Hematopoietic multipotent progenitor cell treated with erythropoietin and hydrocortisone succinate and interleukin-3 and kit ligand, for 15 days (in vitro differentiated cells): ENCODE measurements around the gene CUX1.

Experiments
- DNase-seq: peaks from one replicate; pipeline ENCODE4 v3.0.0-alpha.2; 2015; ENCODE audit warnings: low spot score

CUX1 gene

DNA sequence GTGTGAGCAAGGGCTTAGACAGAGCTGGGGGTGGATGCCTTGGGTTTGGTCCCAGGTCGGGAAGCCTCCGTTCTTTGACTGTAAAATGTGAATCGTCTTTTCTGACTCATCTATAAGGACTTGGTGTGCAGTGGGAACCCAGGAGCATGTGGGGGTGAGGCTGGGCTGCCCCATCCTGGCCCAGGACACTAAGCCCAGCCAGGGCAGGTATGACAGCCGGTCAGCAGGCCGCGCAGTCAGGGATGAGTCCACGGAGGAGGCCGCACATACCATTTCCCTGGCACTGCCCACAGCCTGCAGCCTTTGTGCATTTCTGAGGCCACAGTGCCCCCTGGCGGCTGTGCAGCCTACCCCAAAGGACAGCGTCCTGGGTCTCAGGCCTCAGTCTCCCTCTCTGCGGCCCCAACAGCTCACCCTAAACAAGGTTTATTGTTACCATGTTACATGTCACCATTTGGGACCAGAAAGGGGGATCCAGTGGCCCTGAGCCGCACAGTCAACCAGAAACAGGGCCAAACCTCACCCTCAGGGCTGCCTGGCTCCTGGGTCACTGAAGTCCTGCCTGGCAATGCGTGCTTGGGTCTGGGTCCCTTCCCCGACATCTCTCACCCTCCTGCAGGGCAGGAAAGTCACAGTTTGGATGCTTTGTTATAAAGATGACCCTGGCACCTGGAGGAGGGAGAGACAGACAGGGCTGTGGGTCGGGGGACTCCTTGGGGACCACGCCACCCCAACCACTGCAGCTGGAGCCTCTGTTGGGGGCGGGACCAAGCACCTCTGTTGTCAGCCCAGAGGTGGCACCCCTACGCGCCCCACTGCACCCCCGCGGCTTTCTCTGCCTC is 454.9 kb downstream of the CUX1 start:
- peak; percentile 68 for DNase-seq

DNA sequence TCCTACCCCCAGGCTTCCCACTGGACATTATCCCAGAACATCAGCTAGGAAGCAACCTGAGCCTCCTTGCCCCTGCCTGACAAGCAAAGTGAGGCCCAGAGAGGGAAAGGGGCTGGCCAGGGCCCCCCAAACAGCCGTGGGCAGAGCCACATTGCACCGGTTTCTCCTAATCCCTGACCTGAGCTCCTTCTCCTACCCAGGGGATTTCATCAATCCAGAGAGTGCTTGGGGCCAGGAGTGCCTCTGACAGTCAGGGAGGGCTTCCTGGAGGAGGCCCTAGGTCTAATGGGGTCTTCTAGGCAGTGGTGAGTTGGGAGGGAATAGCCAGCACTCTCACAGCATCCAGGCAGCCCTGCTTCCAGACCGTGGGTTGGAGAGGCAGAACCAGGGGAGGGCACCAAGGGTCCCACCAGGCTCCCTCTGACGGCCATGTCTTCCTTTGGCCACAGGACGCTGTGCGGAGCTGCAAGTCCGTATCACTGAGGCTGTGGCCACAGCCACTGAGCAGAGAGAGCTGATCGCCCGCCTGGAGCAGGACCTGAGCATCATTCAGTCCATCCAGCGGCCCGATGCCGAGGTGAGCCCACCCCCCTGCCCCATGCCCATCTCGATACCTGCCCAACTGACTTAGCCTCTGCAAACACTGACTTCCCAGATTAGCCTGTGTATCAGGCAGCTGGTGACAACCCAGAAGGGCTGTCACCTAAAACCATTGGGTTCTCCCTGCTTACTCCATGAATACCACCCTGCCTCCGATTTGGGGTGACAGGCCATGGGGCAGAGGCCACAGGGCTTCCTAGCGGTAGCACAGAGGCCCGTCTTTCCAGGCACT is 455.7 kb downstream of the CUX1 start:
- DNase-seq = no peak

DNA sequence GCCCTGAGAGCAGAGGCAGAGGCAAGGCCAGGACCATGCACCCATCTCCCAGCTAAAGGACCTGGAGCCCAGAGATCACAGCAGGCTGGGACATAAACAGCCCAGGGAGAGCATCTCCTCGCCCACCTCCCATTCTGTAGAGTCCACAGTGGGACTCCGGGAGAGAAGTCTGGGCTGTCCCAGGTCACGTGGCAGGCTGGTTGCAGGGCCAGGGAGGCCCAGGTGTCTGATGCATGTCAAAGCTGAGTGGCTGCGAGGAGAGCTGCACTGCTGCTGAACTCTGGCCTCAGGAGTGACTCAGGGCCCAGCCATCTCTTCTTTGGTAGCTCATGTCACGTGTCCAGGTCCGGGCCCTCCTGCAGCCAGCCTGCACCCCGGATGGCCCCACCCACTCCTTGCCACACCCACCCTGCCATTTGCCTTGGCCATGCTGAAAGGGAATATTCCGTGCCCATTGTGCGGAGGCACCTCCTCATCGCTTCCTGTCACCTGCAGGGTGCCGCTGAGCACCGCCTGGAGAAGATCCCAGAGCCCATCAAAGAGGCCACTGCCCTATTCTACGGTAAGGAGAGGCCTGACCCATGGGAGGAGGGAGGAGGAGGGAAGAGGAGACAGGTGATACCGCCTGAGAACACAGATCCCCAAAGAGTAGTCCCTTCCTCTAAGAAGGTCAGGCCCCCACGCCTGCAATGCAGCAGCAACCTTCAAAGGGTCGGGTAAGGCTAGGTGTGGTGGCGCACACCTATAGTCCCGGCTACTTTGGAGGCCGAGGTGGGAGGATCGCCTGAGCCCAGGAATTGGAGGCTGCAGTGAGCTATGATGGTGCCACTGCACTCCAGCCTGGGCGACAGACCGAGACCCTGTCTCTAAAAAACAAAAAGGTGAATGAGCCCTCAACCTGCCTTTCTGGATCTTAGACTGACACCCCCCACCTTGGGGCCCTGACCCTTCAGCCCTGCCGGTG is 456.6 kb downstream of the CUX1 start:
- no peak for DNase-seq

DNA sequence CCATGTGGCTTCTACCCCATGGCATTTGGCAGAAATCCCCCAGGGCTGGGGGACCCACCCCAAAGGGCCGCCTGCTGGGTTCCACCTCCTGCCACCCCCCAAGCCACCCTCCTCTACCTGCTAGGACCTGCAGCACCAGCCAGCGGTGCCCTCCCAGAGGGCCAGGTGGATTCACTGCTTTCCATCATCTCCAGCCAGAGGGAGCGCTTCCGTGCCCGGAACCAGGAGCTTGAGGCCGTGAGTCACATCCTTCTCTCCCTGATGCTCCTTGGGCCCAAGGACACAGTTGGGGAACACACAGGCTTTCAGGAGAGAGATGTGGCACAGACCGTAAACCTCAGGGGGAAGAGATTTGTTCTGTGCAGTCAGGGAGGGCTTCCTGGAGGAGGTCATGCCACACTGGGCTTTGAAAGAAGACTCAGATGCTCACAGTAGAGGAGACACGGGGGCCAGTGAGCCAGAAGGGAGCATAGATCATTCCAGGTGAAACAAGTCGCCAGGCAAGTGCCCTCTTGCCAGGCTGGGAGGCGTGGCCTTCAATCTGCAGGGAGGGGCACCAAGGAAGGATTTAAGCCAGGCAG is 457.8 kb downstream of the CUX1 start:
- no peak for DNase-seq

DNA sequence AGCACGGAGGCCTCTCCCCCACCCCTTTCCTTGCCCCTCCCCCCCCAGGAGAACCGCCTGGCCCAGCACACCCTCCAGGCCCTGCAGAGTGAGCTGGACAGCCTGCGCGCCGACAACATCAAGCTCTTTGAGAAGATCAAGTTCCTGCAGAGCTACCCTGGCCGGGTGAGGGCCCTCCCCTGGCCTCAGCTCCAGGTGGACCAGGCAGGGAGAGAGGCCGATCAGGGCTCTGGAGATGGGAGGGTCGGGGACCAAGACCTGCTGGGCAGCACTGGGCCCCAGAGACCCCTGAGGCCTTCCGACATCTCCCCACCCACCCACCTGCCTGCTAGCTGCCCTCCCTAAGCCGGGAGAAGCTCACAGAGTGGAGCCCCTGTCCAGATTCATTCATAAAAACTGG is 460.5 kb downstream of the CUX1 start:
- no peak for DNase-seq

DNA sequence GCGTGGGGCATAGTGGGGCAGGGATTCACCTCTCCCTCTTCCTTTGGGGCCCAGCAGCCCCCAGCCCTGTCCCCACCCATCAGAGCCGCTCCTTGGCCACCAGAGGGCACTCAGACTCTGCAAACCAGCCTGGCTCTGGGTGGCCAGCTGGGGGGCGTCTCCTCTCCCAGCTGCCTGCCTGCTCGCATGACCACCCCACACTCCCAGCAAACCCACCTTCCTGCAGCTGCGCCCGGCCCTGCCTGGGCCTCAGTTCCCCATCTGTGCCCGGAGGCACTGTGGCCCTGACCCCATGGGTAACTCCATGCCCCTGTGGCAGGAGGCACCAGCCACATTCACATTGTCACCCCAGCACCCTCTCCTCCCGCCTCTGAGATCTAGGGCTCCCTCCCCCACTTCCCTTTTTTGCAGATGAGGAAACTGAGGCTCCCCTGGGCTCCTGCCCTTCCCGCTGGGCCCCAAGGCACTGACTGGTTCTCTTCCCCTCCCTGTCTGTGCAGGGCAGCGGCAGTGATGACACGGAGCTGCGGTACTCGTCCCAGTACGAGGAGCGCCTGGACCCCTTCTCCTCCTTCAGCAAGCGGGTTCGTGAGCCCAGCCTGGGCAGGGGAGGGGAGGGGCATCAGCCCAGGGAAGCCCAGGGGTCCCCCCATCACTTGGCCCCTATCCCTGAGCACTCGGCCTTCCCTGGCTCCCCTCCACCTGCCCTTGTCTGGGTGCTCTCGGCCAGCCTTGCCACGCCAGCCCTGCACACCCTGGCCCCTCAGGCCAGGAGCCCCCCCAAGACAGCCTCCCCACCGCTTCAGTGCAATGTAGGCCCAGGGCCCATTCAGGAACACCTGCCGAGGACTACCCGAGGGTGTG is 462.3 kb downstream of the CUX1 start:
- peak; percentile 17 for DNase-seq

DNA sequence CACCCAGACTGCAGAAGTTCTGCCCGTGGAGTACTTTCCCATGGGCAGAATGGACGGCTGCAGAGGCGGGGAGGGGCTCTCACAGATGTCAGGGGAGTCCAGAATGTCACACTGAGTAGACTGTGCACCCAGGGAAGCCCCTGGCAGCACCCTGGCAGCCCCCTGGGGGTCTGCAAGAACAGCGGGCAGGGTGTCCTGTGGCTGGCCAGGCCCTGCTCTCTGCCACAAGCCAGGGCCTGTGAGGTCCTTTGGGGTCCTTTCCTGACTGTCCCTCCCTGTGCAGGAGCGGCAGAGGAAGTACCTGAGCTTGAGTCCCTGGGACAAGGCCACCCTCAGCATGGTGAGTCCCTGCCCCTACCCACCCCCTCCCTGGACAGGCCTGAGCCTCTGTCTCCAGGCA is 463.1 kb downstream of the CUX1 start:
- no peak for DNase-seq

DNA sequence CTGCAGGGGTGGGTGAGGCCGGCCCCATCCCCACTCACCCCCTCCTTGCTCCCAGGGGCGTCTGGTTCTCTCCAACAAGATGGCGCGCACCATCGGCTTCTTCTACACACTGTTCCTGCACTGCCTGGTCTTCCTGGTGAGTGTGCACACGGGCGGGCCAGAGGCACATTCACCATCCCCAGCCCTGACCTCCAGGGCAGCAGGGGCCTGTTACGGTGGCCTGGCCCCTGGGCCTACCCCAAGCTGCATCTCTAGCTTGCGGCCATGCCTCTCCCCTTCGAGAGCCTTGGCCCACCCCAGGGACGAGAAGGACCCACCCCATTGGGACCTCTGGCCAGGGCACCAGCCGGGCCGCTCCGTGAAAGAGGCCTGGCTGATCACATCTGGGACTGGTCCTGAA is 464.4 kb downstream of the CUX1 start:
- DNase-seq = no peak

DNA sequence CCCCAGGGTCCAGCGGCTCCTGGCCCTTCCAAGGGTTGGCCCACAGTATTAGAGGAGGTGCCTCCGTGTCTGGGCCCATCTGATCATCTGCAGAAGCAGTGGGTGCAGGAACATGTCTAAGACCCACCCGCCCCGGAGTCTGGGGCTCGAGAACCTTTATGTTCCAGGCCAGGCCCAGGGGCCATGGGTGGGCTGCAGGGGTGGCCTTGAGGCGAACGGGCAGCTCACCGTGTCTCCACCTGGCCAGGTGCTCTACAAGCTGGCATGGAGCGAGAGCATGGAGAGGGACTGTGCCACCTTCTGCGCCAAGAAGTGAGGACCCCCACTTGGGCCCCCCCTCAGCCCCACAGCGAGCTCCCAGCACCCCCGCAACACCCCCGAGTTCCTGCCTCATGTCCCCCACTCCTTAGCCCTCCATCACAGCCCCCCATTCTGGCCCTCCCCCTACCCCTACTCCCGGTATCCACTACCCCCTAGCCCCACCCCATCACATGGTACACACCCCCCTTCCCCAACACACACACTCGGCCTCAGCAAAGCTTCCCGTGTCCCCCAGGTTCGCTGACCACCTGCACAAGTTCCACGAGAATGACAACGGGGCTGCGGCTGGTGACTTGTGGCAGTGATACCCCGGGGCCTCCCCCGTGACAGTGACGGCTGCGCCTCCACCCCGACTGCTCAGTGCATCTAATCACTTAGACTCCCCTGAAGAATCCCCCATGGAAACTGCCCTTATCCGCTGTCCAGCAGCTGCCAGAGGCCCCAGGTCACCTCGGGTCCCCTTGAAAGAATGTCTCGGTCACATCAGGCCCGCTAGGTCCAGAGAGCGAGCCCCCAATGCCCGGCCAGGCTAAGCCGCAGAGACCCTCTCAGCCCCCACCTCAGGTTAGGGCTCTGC is 465.3 kb downstream of the CUX1 start:
- no peak for DNase-seq

DNA sequence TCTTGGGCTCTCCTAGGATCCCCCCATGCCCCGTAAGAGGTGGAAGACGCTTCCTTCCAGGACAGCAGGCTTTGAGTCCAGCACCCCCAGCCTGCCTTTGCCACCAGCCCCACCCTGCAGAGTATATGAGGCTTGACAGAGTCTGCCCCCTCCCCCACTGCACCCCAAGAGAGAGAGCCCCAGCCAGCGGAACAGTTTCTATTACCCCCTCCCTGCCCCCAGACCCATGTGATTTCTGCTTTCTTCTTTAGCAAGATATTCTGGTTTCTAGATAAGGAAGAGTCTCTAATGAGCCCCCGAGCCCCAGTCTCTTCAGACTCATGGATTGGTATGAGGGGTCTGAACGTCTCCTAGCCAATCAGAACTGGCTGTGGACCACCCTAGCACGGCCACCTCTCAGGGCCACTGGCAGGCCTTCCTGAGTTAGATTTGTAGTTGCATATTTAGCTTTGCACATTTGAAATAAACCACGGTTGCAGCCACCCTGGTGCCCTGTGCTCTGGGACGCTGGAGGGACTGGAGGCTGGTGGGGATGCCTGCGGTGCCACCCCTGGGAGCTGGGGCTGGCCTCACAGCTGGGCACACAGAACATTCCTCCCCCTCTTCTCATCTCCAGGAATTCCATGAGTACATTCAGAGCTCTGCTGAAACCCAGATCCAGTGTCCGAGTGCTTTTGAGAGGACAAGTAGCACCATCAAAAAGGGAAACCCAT is 466.2 kb downstream of the CUX1 start:
- no peak for DNase-seq

DNA sequence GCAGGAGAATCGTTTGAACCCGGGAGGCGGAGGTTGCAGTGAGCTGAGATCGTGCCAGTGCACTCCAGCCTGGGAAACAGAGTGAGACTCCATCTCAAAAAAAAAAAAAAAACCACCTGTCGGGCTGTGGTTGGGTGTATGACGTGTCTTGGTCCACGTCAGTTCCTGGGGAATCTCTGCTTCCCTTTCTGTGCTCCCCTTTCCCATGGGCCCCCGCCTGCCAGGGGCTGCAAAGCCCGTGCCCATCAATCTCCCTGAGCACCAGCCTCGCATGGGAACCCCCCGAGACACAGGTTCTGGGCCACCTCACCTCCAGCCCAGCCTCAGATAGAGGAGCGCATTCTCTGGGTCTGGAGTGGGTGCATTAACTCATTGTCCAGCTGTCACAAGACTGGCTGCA is 467.0 kb downstream of the CUX1 start:
- DNase-seq = no peak

DNA sequence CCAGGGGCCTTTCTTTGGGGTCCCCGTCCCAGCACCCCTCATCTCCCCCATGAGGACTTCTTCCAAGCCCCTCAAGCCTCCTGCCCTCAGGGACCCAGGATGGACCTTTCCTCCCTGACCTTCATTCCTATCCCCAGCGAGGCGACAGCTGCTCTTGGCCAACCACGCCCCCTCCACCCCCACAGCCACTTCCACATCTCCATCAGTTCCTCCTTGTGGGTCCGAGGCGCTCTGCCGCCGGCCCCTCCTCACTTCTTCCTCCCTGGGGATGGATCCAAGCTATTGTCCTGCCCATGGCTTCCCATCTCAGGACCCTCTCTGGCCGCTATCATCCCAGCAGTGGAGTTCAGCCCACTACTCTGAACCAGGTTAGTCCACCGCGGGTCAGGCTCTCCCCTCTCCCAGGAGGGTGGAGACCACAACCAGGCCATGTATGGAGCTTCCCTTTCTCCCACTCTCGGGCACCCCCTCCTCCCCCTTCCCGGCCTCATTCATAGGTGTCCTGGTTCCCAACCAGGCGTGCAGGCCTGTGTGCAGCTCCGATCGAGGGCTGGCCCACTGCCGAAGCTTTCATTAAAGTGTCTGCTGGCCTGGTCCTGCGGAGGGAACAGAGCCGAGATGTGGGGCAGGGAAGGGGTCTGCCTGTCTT is 467.6 kb downstream of the CUX1 start:
- DNase-seq = no peak

DNA sequence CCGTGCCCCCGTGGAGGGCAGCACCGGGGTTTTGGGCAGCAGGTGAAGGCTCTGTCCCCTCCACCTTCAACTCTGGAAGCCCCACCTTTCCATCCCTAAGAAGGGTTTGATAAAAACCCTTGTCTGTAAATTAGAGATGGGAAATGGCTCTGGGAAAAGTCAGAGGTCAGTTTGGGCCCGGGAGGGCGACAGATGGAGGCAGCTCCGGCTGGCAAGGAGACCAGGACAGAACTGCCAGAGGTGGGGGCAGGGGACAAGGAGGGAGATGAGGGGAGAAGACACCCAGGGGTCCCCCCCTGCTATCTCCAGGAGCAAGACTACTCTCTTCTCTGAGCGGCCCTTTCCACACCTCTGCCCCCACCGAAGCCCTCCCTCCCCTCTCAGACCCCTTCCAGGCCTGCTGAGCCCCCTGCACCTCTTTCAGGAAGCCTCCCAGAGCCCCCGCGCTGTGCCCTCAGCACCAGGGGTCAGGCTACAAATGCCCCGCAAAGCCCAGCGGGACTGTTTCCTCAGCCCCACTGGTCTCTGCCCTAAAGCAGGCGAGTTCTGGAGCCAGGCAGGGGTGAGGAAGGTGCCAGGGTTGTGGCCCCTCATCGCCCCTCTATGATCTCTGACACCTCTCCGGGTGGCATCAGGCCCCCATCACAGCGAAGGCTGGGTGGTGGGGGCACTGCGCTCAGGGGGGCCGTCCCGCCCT is 468.3 kb downstream of the CUX1 start:
- no peak for DNase-seq

DNA sequence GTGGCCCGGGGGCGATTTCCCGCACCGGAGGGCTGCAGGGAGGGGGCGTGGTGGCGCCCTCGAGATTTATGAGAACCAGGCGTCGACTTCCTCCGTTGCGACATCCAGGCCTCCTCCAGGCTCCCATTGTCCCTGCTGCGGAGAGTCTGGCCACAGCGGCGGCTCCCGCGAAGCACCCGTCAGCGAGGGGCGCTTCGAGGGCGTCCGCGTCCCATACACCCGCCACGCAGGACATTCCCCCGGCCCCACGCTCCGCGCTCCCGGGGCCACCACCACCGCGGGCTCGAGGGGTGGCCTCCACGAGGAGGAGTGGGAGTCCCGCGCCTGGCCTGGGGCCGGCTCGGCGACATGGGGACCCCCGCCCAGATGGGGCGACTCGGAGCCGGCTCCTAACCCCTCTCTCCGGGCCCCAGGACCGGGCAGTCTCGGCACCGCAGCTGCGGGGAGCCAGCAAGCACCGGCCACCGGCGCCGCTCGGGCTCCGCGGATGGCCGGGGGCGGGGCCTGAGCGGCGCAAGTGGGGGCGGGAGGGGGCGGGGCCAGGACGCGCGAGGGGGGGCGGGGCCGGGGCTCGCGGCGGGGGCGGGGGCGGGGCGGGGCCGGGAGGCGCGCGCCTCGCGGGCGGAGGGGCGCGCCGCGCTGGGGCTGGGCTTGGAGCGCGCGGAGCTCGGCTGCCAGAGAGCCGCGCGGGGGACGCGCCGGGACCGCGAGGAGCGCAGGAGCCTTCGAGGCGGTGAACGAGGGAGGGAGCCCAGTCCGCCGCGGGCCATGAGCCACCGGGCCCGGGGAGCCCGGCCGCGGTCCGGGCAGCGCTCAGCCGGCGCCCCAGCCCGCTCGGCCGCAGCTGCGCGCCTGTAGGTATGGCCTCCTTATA is 469.0 kb downstream of the CUX1 start, which contains the start of gene SH2B2:
Gene SH2B2 (plus strand): TSS at position 632 of the 874 bp plus-strand sequence. CDS start 13,683 bp downstream, outside the sequence.
- DNase-seq = peak; percentile 10

DNA sequence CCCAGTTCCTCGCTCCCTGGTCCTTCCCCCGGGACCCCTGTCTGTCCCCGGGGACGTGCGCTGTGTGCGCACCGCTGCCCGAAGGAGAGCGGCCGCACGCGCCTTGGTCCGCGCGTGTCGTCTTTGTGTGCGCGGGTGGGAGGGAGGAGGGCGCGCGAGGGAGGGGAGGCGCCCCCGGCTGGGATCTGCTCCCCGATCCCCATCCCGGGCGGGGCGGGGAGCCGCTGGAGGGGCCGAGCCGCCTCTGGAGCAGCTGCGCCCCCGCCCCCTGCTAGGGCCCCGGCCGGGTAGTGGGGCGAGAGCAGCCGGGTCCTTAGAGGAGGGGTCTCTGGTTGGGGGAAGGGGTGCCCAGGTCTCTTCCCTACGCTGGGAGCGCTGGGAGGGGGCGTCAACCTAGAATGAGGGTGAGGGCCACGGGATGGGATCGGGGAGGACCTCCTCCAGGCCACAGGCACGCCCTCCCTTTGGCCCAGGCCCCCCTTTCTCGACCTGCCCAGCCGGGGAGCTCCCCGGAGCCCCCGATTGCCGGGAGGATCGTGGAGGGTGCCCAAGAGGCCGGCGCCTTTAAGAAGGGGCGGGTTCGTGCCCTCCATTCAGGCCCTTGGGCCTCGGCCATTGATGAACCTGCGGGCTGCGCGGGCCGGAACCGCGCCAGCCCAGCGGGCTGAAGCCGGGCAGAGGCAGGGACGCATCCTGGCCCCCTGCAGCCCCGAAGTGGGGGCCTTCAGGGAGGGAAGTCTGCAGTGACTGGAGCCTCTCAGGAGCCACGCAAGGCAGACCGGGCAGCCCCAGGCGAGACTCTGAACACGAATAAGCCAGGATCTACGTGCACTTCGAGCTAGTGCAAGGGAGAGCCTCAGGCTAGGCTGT is 469.9 kb downstream of the CUX1 start:
- DNase-seq = no peak

DNA sequence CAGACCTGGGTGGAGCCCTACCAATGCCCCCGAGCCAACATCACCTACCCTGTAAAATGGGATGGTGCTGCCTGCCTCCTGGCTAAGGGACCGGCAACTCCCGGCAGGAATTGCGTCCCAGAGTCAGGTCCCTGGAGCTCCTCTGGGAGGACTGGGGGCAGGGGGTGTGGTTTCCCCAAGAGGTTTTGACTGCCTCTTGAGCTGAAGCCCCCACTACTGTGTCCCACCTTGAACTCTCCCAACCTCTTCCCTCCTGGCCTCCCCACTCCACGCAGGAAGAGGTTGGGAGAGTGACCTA is 470.5 kb downstream of the CUX1 start:
- DNase-seq = no peak
